Activated CD4-positive, CD25-positive, alpha-beta regulatory T cell treated with anti-CD3 and anti-CD28 coated beads, Interleukin-2, amount 50 U/mL, for 24 hours (primary cell): Measurements from ENCODE around the gene ACY1.

Source experiments
- ATAC-seq, 2 donors: fragments of 150-1000 bp; cut with Tn5 transposase; one replicate each; pipeline ENCODE4 v1.10.0; 2021; ENCODE audit warnings: mild to moderate bottlenecking in 1 of 2, moderate library complexity in 1 of 2

Gene ACY1

GRCh38 chr3:52006820-52007133 lies 23.4 kb downstream of the ACY1 start:
- ATAC-seq = no peak

DNA sequence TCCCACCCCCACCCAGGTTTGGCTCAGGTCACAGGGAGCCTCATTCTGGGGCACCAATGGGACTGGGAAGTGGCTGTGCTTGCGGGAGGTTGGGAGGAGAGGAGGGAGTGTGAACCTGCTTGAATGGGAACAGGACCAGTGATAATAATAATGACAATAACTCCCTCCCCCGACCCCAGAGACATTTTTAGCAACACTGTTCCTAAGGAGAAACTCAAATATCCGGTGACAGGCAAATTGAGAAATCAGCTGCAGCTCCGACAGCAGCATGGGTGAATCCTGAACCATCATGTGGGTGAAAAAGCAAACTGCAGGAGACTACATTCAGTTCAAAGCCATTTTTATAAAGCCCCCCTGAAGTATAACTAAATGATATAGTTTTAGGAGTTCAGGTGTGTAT lies 24.0 kb downstream of the ACY1 start:
- no peak for ATAC-seq

GRCh38 chr3:52010431-52010830 lies 27.1 kb downstream of the ACY1 start:
- ATAC-seq = no peak

DNA sequence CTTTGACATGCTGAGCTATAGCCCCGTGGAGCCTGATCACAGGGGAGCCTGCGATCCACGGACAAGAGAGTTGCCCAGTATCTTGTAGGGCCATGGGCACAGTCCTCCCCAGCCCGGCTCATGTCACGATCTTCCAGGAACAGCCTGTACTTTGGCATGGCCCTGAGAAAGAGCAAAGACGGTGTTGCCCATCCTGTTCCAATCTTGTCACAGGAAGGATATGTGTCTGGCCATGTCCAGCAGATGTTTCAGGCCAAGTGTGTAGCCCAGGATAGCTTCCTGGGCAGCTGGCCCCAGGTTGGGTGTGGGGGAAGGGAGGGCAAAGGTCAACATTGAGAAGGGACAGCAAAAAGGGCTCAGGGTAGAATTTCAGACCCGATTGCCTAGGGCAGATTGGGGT lies 29.4 kb downstream of the ACY1 start:
- ATAC-seq = no peak

- ATAC-seq = no peak
Observed at GRCh38 chr3:52013802-52014598, 30.7 kb downstream of the ACY1 start.

GRCh38 chr3:52014613-52015012 lies 31.3 kb downstream of the ACY1 start:
- no peak for ATAC-seq

GRCh38 chr3:52015438-52016228 lies 32.3 kb downstream of the ACY1 start:
- no peak for ATAC-seq

- no peak for ATAC-seq
Observed at GRCh38 chr3:52017586-52017985, 34.3 kb downstream of the ACY1 start.

GRCh38 chr3:52018319-52019000 lies 35.1 kb downstream of the ACY1 start:
- no peak for ATAC-seq

GRCh38 chr3:52019352-52020080 lies 36.2 kb downstream of the ACY1 start:
- ATAC-seq = no peak

DNA sequence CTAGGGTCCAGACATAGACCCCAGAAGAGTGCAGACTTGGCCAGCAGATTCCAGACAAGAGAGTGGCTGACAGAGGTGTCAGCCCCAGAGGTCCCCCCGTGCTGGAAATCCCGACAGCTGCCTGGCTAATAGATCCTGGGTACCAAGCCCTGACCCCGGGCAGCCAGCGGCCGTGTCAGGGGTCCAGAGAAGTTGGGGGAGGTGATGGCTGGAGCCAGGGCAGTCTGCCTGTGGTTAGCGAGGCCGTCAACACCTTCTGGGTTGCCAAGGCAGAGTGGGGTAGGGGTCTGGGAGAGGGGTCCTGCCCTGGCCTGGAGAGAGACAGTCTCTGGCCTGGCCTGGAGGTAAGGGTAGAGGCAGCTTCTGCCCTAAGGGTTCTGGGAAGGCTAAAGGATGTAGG lies 37.5 kb downstream of the ACY1 start:
- ATAC-seq = no peak

GRCh38 chr3:52021489-52022268 lies 38.3 kb downstream of the ACY1 start:
- ATAC-seq = no peak

- ATAC-seq = no peak
Observed at GRCh38 chr3:52022323-52023100, 39.2 kb downstream of the ACY1 start.

GRCh38 chr3:52023101-52023770 lies 39.9 kb downstream of the ACY1 start:
- ATAC-seq = no peak

- no peak for ATAC-seq
Observed at GRCh38 chr3:52023860-52024764, 40.8 kb downstream of the ACY1 start.

- ATAC-seq = no peak
Observed at GRCh38 chr3:52024765-52025452, 41.6 kb downstream of the ACY1 start.

GRCh38 chr3:52025453-52025852 lies 42.1 kb downstream of the ACY1 start:
- ATAC-seq = no peak

- ATAC-seq = no peak
Observed at GRCh38 chr3:52026041-52026440, 42.7 kb downstream of the ACY1 start.

DNA sequence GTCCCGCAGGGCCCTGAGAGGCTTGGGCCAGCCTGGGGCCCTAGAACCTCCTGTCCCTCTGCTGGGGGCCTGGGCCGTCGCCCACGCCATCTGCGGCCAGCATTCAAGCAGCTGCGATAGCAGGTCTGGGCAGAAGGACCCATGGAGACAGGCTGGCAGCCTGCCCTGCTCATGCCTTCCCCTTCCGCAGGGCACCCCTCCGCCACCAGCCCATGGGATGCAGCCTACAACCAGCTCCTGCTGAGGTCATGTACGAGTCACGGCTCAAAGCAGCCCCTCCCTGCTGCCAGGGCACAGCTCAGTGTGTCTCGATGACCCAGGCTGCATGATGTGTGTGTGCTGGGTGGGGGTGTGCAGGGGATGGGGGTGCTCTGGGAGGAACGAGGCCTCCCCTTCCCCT lies 45.2 kb downstream of the ACY1 start:
- ATAC-seq = no peak
